ENCODE measurements around the gene ADAM19.

The ADAM19 gene

GRCh38 chr5:157554179-157555036, 21.2 kb downstream of the ADAM19 start:
- H3K9ac ChIP-seq, result 0 out of 2 replicates have a peak overlapping the region, but pooled peaks have one; percentile 5
- H3K9me3 ChIP-seq, result peaks cover 14% of the 10 kb centered on the region; the same call in 1 of the 2 replicates
- peaks cover 13% of the 10 kb centered on the region for H3K4me1 ChIP-seq
- no peak overlapping the region for H3K4me3 ChIP-seq
- no peaks in the 10 kb centered on the region for H3K27me3 ChIP-seq
- no peaks in the 10 kb centered on the region for H4K20me1 ChIP-seq
- H3K36me3 ChIP-seq, result no peaks in the 10 kb centered on the region
- TF ChIP-seq Cebpa-rat (IDR thresholded peaks at IDR 0.05), result no peak
- H3K27ac ChIP-seq, result no peak overlapping the region
- H3K4me2 ChIP-seq, result peak overlapping the region; percentile 63

GRCh38 chr5:157552650-157553049, 22.9 kb downstream of the ADAM19 start:
- H3K4me3 ChIP-seq, result no peak overlapping the region
- no peak overlapping the region for H3K27ac ChIP-seq
- no peak for TF ChIP-seq Cebpa-rat (IDR thresholded peaks at IDR 0.05)
- H3K36me3 ChIP-seq, result no peaks in the 10 kb centered on the region
- no peaks in the 10 kb centered on the region for H4K20me1 ChIP-seq
- no peaks in the 10 kb centered on the region for H3K27me3 ChIP-seq
- peaks cover 26% of the 10 kb centered on the region for H3K4me1 ChIP-seq
- H3K4me2 ChIP-seq, result no peak overlapping the region
- H3K9ac ChIP-seq, result no peak overlapping the region
- peaks cover 14% of the 10 kb centered on the region; the same call in 1 of the 2 replicates for H3K9me3 ChIP-seq

- H3K27me3 ChIP-seq, result no peaks in the 10 kb centered on the region
- no peak overlapping the region for H3K4me3 ChIP-seq
- H3K9ac ChIP-seq, result no peak overlapping the region
- H4K20me1 ChIP-seq, result no peaks in the 10 kb centered on the region
- no peaks in the 10 kb centered on the region for H3K36me3 ChIP-seq
- no peak overlapping the region for H3K4me2 ChIP-seq
- H3K27ac ChIP-seq, result no peak overlapping the region
- peaks cover 14% of the 10 kb centered on the region; the same call in 1 of the 2 replicates for H3K9me3 ChIP-seq
- no peak for TF ChIP-seq Cebpa-rat (IDR thresholded peaks at IDR 0.05)
- peaks cover 28% of the 10 kb centered on the region for H3K4me1 ChIP-seq
These were observed 24.9 kb downstream of the ADAM19 start for GRCh38 chr5:157550663-157551062.

GRCh38 chr5:157549954-157550549, 25.5 kb downstream of the ADAM19 start:
- TF ChIP-seq Cebpa-rat (IDR thresholded peaks at IDR 0.05), result no peak
- Histone ChIP-seq H3K27ac (no peak overlapping the region), H3K27me3 (no peaks in the 10 kb centered on the region), H3K9me3 (peaks cover 14% of the 10 kb centered on the region; the same call in 1 of the 2 replicates), H3K9ac (no peak overlapping the region), H3K4me1 (peaks cover 26% of the 10 kb centered on the region), H3K36me3 (no peaks in the 10 kb centered on the region), H4K20me1 (no peaks in the 10 kb centered on the region), H3K4me3 (no peak overlapping the region), H3K4me2 (no peak overlapping the region)

- no peak overlapping the region for H3K27ac ChIP-seq
- H3K4me1 ChIP-seq, result peaks cover 18% of the 10 kb centered on the region
- H3K9me3 ChIP-seq, result peaks cover 14% of the 10 kb centered on the region; the same call in 1 of the 2 replicates
- H3K9ac ChIP-seq, result no peak overlapping the region
- H4K20me1 ChIP-seq, result no peaks in the 10 kb centered on the region
- H3K27me3 ChIP-seq, result no peaks in the 10 kb centered on the region
- no peak overlapping the region for H3K4me3 ChIP-seq
- no peaks in the 10 kb centered on the region for H3K36me3 ChIP-seq
- TF ChIP-seq Cebpa-rat (IDR thresholded peaks at IDR 0.05), result no peak
- no peak overlapping the region for H3K4me2 ChIP-seq
These were observed 26.3 kb downstream of the ADAM19 start for GRCh38 chr5:157549283-157549629.

- H3K4me3 ChIP-seq, result no peak overlapping the region
- no peaks in the 10 kb centered on the region for H3K36me3 ChIP-seq
- H3K27me3 ChIP-seq, result no peaks in the 10 kb centered on the region
- peak overlapping the region; percentile 1 for H3K4me2 ChIP-seq
- H3K4me1 ChIP-seq, result peaks cover 14% of the 10 kb centered on the region
- peaks cover 14% of the 10 kb centered on the region; the same call in 1 of the 2 replicates for H3K9me3 ChIP-seq
- H4K20me1 ChIP-seq, result no peaks in the 10 kb centered on the region
- TF ChIP-seq Cebpa-rat (IDR thresholded peaks at IDR 0.05), result no peak
- H3K27ac ChIP-seq, result no peak overlapping the region
- no peak overlapping the region for H3K9ac ChIP-seq
These were observed 26.9 kb downstream of the ADAM19 start for GRCh38 chr5:157548513-157549282.

- Histone ChIP-seq H3K9ac (no peak overlapping the region), H3K27me3 (no peaks in the 10 kb centered on the region), H3K4me1 (peaks cover 14% of the 10 kb centered on the region), H3K4me2 (peak overlapping the region; percentile 1), H3K9me3 (peaks cover 14% of the 10 kb centered on the region; the same call in 1 of the 2 replicates), H3K36me3 (no peaks in the 10 kb centered on the region), H4K20me1 (no peaks in the 10 kb centered on the region), H3K4me3 (no peak overlapping the region), H3K27ac (no peak overlapping the region)
- TF ChIP-seq Cebpa-rat (IDR thresholded peaks at IDR 0.05), result no peak
These were observed 27.5 kb downstream of the ADAM19 start for GRCh38 chr5:157547941-157548512.

- Histone ChIP-seq H3K27me3 (no peaks in the 10 kb centered on the region), H3K9me3 (peaks cover 4% of the 10 kb centered on the region; the same call in 1 of the 2 replicates), H3K4me3 (no peak overlapping the region), H3K36me3 (no peaks in the 10 kb centered on the region), H3K9ac (no peak overlapping the region), H3K4me1 (peaks cover 14% of the 10 kb centered on the region), H4K20me1 (no peaks in the 10 kb centered on the region), H3K4me2 (no peak overlapping the region), H3K27ac (no peak overlapping the region)
- TF ChIP-seq Cebpa-rat (IDR thresholded peaks at IDR 0.05), result no peak
These were observed 29.0 kb downstream of the ADAM19 start for GRCh38 chr5:157546456-157547100.
